ENCODE data around the gene FYCO1. TPM values are rescaled to one million over a fixed set of nuclear protein-coding genes. Genes with fewer than 3 reads are reported as not detected.

FYCO1 gene
- total RNA-seq, 1 experiment from 2014 or later, result 19.7 TPM

DNA sequence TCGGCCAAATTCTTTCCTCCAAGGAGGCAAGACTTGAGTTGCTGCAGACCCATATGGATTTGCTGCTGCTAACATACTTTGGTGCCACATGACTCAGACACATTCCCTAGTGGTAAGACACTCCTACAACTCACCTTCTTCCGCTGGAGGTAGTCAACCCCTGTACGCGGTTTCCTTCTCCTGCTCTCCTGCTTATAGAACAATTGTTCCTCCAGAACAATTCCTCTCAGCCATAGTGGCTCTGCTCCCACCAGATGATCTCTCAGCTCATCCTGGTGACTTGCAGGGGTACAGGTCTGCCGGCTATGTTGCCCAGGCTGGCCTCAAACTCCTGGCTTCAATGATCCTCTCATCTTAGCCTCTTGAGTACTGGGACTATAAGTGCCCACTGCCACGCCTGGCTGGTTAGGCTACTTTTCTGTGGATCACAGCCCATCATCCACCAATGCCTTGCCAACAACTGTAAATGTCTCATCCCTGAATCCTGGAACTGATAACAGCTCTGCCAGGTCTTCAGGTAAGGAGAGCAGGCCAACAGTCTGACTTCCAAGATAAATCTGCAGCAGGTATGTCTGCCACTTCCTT is 54.8 kb downstream of the FYCO1 start:
- TF ChIP-seq EZH2 (IDR thresholded peaks at IDR 0.05; ENCODE audit: low read depth) (no peak), CTCF (conservative IDR thresholded peaks at IDR 0.05) (no peak)
- Histone ChIP-seq H2AFZ (no peak overlapping the region), H3F3A (ENCODE audit: insufficient read depth, low read depth) (no peaks in the 10 kb centered on the region; the same call in 1 of the 2 replicates), H3K9me3 (ENCODE audit: insufficient read depth, low read depth) (no peaks in the 10 kb centered on the region), H3K27ac (no peak overlapping the region), H4K20me1 (ENCODE audit: insufficient read depth) (no peaks in the 10 kb centered on the region), H3K9me2 (ENCODE audit: insufficient read depth) (no peaks in the 10 kb centered on the region), H3K36me3 (ENCODE audit: low read depth) (peaks cover 5% of the 10 kb centered on the region), H3K27me3 (ENCODE audit: insufficient read depth, low read depth) (no peaks in the 10 kb centered on the region), H3K79me2 (ENCODE audit: low read depth) (no peaks in the 10 kb centered on the region), H3K4me3 (no peak overlapping the region), H3K4me2 (no peak overlapping the region), H3K4me1 (replicated peaks; ENCODE audit: insufficient read depth) (peaks cover 8% of the 10 kb centered on the region; the same call in 1 of the 2 replicates)
- no TSS peak for BruUV-seq (replicated peaks)
- CTCF ChIA-PET, result no interaction called here
- intact Hi-C loops (cut with micrococcal nuclease; ENCODE audit: unreplicated experiment), result no loop called here
- peak in 1 of 2 experiments; percentile 45 for DNase-seq
- POLR2A ChIA-PET (ENCODE audit: unreplicated experiment), result no interaction called here

GRCh38 chr3:45940004-45940780 is 55.4 kb downstream of the FYCO1 start:
- Histone ChIP-seq H4K20me1 (ENCODE audit: insufficient read depth) (no peaks in the 10 kb centered on the region), H3F3A (ENCODE audit: insufficient read depth, low read depth) (no peaks in the 10 kb centered on the region; the same call in 1 of the 2 replicates), H3K4me3 (no peak overlapping the region), H3K27ac (no peak overlapping the region), H3K79me2 (ENCODE audit: low read depth) (no peaks in the 10 kb centered on the region), H3K9me3 (ENCODE audit: insufficient read depth, low read depth) (no peaks in the 10 kb centered on the region), H2AFZ (no peak overlapping the region), H3K36me3 (ENCODE audit: low read depth) (peaks cover 5% of the 10 kb centered on the region), H3K4me1 (replicated peaks; ENCODE audit: insufficient read depth) (peaks cover 8% of the 10 kb centered on the region; the same call in 1 of the 2 replicates), H3K27me3 (ENCODE audit: insufficient read depth, low read depth) (no peaks in the 10 kb centered on the region), H3K9me2 (ENCODE audit: insufficient read depth) (no peaks in the 10 kb centered on the region), H3K4me2 (no peak overlapping the region)
- peak in 1 of 2 experiments; percentile 55 for DNase-seq
- BruUV-seq (replicated peaks), result no TSS peak
- ChIA-PET POLR2A (ENCODE audit: unreplicated experiment) (interaction anchor here (0.6 kb wide), 1 partner anchor 33 kb away, joined by 4 read pairs; no protein-coding TSS in a partner anchor), CTCF (interaction anchor here (0.7 to 2.2 kb wide), 4 partner anchors 125 to 223 kb away, joined by 3 to 11 read pairs (median 4); no protein-coding TSS in a partner anchor)
- intact Hi-C loops (cut with micrococcal nuclease; ENCODE audit: unreplicated experiment), result no loop called here
- TF ChIP-seq EZH2 (IDR thresholded peaks at IDR 0.05; ENCODE audit: low read depth), result no peak
- TF ChIP-seq CTCF (conservative IDR thresholded peaks at IDR 0.05), result no peak

GRCh38 chr3:45939341-45939771 is 56.3 kb downstream of the FYCO1 start:
- Histone ChIP-seq H3F3A (ENCODE audit: insufficient read depth, low read depth) (no peaks in the 10 kb centered on the region; the same call in 1 of the 2 replicates), H3K4me1 (replicated peaks; ENCODE audit: insufficient read depth) (peaks cover 8% of the 10 kb centered on the region; the same call in 1 of the 2 replicates), H2AFZ (no peak overlapping the region), H3K4me2 (no peak overlapping the region), H3K4me3 (no peak overlapping the region), H3K27me3 (ENCODE audit: insufficient read depth, low read depth) (no peaks in the 10 kb centered on the region), H3K79me2 (ENCODE audit: low read depth) (no peaks in the 10 kb centered on the region), H3K9me2 (ENCODE audit: insufficient read depth) (no peaks in the 10 kb centered on the region), H3K27ac (no peak overlapping the region), H3K9me3 (ENCODE audit: insufficient read depth, low read depth) (no peaks in the 10 kb centered on the region), H3K36me3 (ENCODE audit: low read depth) (peaks cover 8% of the 10 kb centered on the region), H4K20me1 (ENCODE audit: insufficient read depth) (no peaks in the 10 kb centered on the region)
- TF ChIP-seq CTCF (conservative IDR thresholded peaks at IDR 0.05) (no peak), EZH2 (IDR thresholded peaks at IDR 0.05; ENCODE audit: low read depth) (no peak)
- POLR2A ChIA-PET (ENCODE audit: unreplicated experiment), result no interaction called here
- CTCF ChIA-PET, result interaction anchor here (1.0 to 2.2 kb wide), 3 partner anchors 137 to 430 kb away, joined by 4 to 11 read pairs (median 6); no protein-coding TSS in a partner anchor
- intact Hi-C loops (cut with micrococcal nuclease; ENCODE audit: unreplicated experiment), result loop anchor here (1.0 to 10.0 kb wide), 4 partner anchors 140 to 905 kb away; no protein-coding TSS in a partner anchor
- no TSS peak for BruUV-seq (replicated peaks)
- no peak for DNase-seq
